Body of pancreas (tissue), 4 donors: ENCODE data around the gene CCDC107.

Source experiments
- CTCF ChIP-seq, 7 experiments: fragments of 450-650 bp in 4 of 7; fragments of 200-600 bp in 3 of 7; sonication (generic) in 3 of 7; IDR thresholded peaks; one replicate each; pipeline ENCODE4 v1.5.1; 2016 to 2019; ENCODE audit warnings: antibody characterized with exemption in 7 of 7
- POLR2A ChIP-seq, 3 donors: fragments of 450-650 bp; IDR thresholded peaks; one replicate each; pipeline ENCODE4 v1.6.1; 2016; ENCODE audit warnings: antibody characterized with exemption in 3 of 3, mild to moderate bottlenecking in 2 of 3

GRCh38 chr9:35656831-35657545, 1.1 kb upstream of the CCDC107 start:
- TF ChIP-seq POLR2A (IDR thresholded peaks at IDR 0.05): no peak
- no peak for TF ChIP-seq CTCF (IDR thresholded peaks at IDR 0.05)
